NCI-H2196 treated with DMSO at 0.1 percent for 48 hours (cell line): ENCODE results near the gene PTPRM.

Source experiments
- DNase-seq: peaks from one replicate; lab custom pipeline; 2025; ENCODE audit not compliant: unreplicated experiment; lab: John Stamatoyannopoulos, UW

PTPRM gene

GRCh38 chr18:8341481-8342230, 774.5 kb downstream of the PTPRM start:
- no peak for DNase-seq

- no peak for DNase-seq
These were observed 781.1 kb downstream of the PTPRM start for GRCh38 chr18:8348051-8348720.

DNA sequence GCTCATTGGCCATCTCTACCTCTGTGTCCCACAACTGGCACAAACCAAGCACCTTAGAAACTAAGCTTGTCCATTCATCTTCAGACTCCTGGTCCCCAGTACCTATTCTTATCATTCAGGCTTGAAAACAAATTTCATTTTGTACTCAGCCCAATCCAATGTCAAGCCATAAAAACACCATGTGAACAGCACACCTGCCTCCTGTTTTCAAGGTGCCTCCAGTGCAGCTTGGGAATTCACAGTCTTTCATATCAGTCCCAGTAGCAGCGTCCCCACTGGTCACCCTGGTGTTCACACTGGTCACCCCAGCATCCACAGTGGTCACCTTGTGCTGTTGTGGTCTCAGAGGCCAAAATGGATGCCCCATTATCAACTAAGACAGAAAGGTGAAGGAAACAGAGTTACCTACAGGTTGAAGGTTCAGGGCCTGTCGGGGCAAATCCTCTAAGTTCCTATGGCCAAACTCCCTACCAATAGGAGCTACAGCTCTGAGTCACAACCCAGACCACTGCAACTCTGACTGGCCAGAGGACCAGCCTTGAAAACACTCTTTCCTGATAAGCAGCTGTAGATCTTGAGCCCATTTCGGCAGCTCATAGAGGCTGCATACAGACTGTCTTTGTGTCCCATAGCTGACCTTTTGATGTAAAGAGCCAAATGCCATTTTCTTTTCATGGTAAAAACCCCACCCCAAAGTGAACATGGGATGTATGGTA, 782.6 kb downstream of the PTPRM start:
- no peak for DNase-seq

DNA sequence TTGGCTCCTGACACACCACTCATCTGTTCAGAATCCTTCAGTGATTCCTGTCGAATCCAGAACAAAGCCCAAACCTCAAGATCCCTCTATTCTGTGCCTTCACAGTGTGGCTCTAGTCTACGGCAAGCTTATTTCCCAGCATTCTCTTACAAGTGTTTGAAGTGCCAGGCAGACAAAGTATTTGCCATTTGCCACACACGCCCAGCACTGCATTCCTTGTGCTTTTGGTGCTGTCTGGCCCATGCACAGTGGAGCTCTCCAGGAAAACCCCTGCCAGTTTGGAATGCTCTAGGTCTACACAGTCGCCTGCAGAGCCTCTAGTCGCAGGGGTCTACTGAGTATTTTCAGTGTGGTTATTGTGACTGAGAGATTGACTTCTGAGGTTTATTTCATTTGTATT, 783.5 kb downstream of the PTPRM start:
- DNase-seq, result no peak

DNA sequence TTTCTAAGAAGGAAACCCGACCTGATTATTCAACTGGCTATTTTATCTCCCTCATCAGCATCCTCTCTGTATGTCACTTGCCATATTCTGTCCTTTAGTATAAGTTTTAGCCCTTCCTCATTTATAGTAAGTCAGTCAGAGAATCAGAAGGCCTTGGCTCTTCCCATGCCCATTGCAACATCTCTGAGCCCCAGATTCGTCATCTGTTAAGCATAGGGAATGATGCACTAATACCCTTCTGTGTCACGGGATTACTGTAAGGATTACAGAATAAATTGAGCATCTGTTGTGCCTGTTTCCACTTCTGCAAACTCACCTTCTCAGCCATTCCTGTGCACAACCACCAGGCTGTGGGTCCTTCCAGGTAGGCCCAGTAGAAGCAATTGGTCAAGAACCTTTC, 784.0 kb downstream of the PTPRM start:
- no peak for DNase-seq

DNA sequence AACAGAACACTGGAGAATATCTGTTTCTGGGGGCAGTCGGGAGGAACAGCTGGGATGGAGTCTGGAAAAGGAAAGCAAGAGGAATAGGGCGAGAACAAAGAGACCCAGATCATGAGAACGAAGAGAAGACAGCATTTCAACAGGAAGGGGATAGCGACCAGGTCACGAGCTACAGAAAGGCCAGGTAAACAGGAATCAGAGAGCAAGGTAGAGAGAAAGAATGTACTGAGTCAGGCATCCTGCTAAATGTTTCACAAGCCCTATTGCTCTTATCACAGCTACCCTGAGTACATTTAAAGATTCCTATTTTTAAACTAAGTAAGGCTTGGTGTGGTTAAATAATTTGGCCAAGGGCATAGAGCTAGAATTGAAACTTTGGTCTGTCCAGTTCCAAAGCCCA, 787.2 kb downstream of the PTPRM start:
- DNase-seq, result no peak

DNA sequence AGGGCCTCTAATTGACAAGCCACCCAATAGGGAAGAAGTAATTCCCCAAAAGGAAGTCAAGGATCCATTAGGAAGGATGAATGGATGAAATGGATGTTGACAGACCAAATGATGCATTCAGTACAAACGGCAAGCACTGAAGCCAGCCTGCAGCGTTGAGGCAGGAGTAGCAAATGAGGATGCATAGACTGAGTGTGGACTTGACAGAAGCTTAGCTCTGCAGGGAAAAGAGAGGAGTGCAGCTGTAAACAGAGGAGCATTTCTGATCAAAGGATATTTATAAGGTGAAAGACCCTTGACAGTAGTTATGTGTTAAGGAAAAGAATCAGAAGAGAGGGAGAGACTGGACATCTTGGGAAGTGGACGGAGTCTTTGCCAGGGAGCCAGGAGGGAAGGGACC, 788.9 kb downstream of the PTPRM start:
- DNase-seq, result no peak

DNA sequence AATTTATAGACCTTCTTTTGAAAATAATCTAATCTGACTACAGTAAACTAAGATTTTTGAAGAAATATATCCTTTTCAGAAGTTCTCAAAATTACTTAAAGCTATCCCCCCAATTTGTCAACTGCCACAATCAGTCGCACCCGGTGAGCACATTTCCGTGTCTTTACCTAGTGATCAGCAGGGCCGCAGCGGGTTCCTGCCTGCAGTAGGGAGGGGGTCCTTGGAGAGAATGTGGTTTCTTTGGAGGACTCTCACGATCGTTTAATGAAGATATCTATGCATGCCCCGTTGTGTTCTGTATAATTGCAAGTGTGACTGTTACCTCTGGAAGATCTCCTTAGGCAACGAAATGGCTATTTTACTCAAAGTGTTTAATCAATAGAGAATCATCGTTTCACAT, 790.2 kb downstream of the PTPRM start:
- DNase-seq, result no peak

DNA sequence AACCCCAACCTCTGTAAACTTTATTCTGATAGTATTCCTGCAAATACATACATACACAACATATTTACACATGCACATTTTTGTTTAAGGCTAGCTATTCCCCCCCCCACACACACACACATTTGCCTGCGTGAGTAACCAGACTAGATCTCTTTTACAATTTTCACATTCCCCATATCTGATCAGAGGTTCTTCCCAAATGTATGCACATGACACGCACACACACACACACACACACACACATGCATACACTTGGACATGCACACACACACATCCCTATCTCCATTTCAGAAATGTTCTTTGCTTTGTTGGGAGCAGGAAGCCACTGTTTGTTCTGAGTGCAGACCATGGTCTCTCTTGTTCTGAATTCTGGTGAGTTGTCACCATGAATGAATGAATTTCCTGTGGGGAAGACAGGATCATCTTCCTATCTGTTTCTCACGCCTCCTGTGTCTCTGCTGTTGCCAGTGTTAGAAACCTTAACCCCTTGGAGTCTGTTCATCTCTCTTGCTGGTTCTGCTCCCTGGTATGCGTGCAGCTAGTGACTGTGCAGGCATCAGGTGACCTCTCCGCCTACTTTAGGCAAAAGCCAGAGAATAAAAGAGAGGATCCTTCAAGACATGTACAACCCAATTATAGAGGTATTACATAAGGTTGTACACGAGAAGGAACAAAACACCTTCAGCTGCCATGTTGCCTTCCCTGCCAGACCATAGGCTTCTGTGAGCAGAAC, 791.1 kb downstream of the PTPRM start:
- no peak for DNase-seq

DNA sequence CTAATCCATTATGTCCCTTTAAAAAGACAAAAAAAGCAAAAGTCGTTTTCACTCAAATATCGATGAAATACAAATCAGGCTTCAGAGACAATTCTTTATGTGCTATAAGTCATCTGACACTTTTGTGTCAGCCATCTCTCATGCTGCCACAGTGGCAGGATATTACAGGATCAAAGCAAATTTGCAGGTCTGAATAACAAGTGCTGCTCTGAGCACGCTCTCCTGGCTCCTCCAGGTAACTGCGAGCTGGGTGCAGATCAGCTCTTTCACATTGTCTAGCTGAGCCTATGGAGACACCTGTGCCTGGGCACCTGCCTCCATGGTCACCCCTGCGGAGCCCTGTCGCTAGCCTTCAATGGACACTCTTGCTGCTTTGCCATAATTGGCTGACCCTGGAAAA, 792.0 kb downstream of the PTPRM start:
- DNase-seq, result no peak

GRCh38 chr18:8359481-8359880, 792.4 kb downstream of the PTPRM start:
- no peak for DNase-seq

DNA sequence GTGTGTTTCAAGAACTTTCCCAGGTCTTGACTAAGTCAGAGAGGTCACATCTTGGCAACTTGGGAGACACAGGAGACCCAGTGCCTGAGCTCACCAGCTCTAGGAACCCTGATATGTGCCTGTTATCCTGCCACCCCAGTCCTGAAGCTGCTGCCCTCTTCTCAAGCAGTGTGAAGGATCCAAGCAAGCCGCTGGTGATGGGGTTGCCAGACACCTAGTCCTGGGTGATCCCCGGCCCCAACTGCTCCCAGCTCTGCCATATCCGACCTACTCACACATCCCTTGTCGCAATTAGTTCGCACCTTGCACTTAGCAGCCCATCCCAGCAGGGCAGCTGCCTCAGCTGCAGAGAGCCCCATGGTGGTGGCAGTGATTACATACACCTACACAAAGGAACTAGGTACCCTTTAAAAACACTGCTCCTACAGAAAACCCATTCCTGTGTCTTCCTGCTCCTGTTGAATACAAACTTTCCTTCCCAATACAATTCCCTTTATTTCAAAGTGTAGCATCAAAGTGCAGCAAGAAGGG, 794.9 kb downstream of the PTPRM start:
- no peak for DNase-seq

DNA sequence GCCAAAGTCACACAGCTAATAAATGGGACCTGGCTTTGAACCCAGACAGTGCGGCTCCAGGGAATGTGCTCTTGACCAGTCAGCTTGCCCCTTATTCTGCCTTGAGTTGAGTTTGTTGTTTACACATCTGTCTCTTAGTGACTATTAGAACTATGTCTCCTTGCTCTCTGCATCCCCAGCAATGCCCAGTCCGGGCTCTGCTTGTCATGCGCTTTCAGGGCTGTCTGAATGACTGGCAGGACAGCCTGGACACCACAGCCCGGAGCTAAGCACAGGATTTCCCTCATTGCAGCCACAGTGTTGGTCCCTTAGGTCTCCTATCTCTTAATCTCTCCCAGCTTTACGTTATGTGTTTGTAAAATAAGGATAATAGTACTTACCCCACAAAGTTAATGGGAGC, 795.7 kb downstream of the PTPRM start:
- DNase-seq, result no peak

GRCh38 chr18:8364385-8364784, 797.3 kb downstream of the PTPRM start:
- DNase-seq, result no peak

- DNase-seq, result no peak
These were observed 797.9 kb downstream of the PTPRM start for GRCh38 chr18:8365006-8365405.

DNA sequence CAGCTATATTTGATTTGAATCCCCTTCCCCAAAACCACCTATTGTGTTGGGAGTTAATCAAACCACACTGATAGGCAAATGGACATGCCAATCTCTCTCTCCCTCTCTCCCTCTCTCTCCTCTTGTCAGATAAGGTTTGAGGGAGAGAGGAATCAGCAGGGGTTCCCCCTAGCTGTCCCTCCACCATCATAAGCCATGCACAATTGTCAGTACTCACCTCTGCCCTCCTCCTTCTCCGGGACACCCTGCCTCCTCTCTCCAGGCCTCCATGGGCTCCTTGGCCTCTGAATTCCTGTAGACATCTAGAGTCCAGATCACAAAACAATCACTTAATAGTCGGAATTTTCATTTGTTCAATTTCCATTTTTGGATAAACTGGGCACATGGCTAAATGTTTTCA, 798.4 kb downstream of the PTPRM start:
- no peak for DNase-seq

- no peak for DNase-seq
These were observed 799.0 kb downstream of the PTPRM start for GRCh38 chr18:8366070-8366469.

DNA sequence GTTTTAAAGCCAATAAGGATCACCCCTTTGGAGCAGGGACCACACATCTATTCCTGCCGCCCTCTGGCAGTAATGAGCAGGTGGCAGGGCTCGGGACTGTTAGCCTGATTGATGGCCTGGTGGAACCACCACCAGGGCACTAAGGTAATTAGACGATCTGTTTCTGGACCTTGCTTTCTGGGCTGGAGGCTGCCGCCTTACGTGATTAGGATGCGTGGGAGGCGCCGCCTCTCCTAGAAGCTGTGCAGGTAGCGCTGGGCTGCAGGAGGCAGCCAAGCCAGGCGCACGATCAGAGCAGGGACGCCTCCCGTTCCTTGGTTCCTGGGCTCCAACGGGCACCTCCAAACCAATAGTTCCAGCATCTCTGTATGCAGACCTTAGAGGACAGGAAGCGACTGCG, 799.5 kb downstream of the PTPRM start:
- DNase-seq, result no peak

DNA sequence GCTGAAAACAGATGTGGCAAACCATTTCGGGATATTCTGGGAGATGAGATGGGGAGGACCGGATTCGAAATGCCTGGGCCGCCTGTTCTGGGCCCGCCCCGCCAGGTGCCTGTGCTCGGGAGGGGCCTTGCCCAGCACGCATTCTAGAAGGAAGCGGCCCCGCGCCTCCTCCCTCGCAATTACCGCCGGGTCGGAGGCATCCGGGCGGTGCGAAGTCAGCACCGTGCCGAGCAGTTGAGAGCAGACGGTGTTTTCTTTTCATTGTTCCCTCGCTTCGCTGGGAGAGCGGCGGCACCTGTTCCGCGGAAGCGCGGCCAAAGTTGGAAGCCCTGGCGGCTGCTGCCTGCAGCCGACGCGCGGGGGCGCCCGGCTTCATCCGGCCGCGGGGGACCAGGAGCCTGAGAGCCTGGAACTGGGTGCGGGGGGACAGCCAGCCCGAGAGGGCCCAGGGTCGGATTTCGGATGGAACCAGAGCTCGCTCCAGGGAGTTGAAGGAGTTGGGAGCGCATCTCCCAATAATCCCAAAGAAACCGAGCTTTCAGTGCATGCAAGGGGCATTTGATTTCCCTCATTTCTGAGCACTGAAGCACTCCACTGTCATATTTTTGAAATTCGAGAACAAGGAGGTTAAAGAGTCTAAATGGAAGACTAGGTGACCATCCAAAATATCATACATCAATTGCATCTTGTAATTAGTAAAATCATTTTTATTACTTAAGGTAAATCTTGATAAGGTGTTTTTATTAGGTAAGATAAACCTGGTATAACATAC, 800.3 kb downstream of the PTPRM start:
- no peak for DNase-seq

DNA sequence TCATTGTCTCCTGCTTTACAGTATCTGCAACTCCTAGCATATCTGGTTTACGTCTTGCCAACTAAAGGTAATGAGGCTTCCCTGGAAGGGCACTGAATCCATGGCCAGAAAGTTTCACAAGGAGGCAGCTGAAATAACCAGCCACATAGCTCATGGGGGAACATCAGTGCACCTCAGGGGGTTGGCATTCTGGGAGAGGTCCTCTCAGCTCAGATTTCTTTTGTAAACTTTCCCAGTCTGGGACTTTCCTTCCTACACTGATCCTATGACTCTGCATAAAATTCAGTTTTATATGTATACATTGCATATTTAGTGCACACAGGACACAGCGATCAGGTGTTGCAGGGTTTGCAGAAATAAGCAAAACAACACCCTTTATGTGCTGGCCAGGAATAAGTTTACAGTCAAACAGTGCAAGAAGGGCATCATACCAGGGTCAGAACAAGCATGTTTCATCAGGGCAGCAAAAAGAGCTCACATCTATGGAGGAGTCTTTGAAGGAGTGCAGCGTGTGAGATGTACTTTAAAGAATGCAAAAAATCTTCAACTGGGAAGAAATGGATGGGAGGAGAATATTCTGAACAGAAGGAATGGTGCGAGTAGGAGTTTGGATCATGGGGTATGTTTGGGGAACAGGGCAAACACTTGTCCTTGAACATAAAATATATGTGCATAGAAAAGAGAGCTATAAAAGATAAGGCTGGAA, 801.5 kb downstream of the PTPRM start:
- no peak for DNase-seq
